ENCODE measurements around the gene CPNE6. TPM values are rescaled to one million over a fixed set of nuclear protein-coding genes. Genes with fewer than 3 reads are reported as not detected.

Gene CPNE6
- total and polyA plus RNA-seq, 2 of the 13 experiments (the other 11 are each of a cell fraction or from before 2014, with no cell fraction given), result not detected

GRCh38 chr14:24113801-24114531 lies 42.6 kb downstream of the CPNE6 start (continued):
- TF ChIP-seq DZIP1 (CRISPR knock-in tag; IDR thresholded peaks at IDR 0.05) (peak; percentile 82; the same call in 1 of the 2 replicates), ZNF629 (CRISPR knock-in tag; conservative IDR thresholded peaks at IDR 0.05) (peak; percentile 65), THAP7 (CRISPR knock-in tag; IDR thresholded peaks at IDR 0.05) (peak; percentile 97), ZBTB20 (CRISPR knock-in tag; IDR thresholded peaks at IDR 0.05; ENCODE audit: borderline replicate concordance, low read depth) (peak; percentile 96), SAFB2 (CRISPR knock-in tag; IDR thresholded peaks at IDR 0.05; ENCODE audit: borderline replicate concordance, low read depth) (peak; percentile 92), RELA (CRISPR knock-in tag; IDR thresholded peaks at IDR 0.05) (peak; percentile 94), SUZ12 (IDR thresholded peaks at IDR 0.05; ENCODE audit: low read depth, low read length) (no peak), REPIN1 (CRISPR knock-in tag; IDR thresholded peaks at IDR 0.05; ENCODE audit: borderline replicate concordance, low read depth) (peak; percentile 100), ZNF34 (CRISPR knock-in tag; IDR thresholded peaks at IDR 0.05; ENCODE audit: borderline replicate concordance) (peak; percentile 99), DR1 (CRISPR knock-in tag; IDR thresholded peaks at IDR 0.05) (peak; percentile 86; the same call in 1 of the 2 replicates), RFX1 (IDR thresholded peaks at IDR 0.05) (no peak), ZNF343 (CRISPR knock-in tag; IDR thresholded peaks at IDR 0.05) (peak; percentile 99), GTF2F1 (IDR thresholded peaks at IDR 0.05; ENCODE audit: low read length) (peak; percentile 69; the same call in 1 of the 2 replicates), ZNF3 (CRISPR knock-in tag; IDR thresholded peaks at IDR 0.05) (no peak), HDAC1 (CRISPR knock-in tag; IDR thresholded peaks at IDR 0.05) (no peak), ZNF430 (CRISPR knock-in tag; IDR thresholded peaks at IDR 0.05) (peak; percentile 98), ZNF615 (CRISPR knock-in tag; IDR thresholded peaks at IDR 0.05; ENCODE audit: borderline replicate concordance) (peak; percentile 98), BHLHE40 (IDR thresholded peaks at IDR 0.05; ENCODE audit: low read length) (peak; percentile 59; the same call in 1 of the 2 replicates), KLF9 (CRISPR knock-in tag; IDR thresholded peaks at IDR 0.05; ENCODE audit: low read depth) (peak; percentile 97), POGK (CRISPR knock-in tag; conservative IDR thresholded peaks at IDR 0.05) (peak; percentile 99), MLLT10 (CRISPR knock-in tag; IDR thresholded peaks at IDR 0.05) (no peak), SSRP1 (CRISPR knock-in tag; IDR thresholded peaks at IDR 0.05) (no peak; the same call in 1 of the 2 replicates), NFE2 (CRISPR knock-in tag; IDR thresholded peaks at IDR 0.05) (no peak), ISL2 (CRISPR knock-in tag; IDR thresholded peaks at IDR 0.05) (peak; percentile 95), MXD1 (CRISPR knock-in tag; IDR thresholded peaks at IDR 0.05) (peak; percentile 92), ZNF740 (CRISPR knock-in tag; IDR thresholded peaks at IDR 0.05) (peak; percentile 78; the same call in 1 of the 2 replicates), TBX2 (CRISPR knock-in tag; IDR thresholded peaks at IDR 0.05; ENCODE audit: borderline replicate concordance) (peak; percentile 98)

Measured in HepG2 (cell line).